ENCODE results near the gene NETO2. TPM values are rescaled to one million over a fixed set of nuclear protein-coding genes. Genes with fewer than 3 reads are reported as not detected.
A peak's percentile ranks its signal among the peaks of the same experiment; 100 is the strongest.

NETO2 gene
- total RNA-seq, 1 experiment from 2014 or later, result 10.3 TPM

GRCh38 chr16:47142486-47142820 lies 1.3 kb downstream of the NETO2 start:
- peaks cover 8 to 39% of the 10 kb centered on the region in 2 experiments; a peak in 3 of 4 replicates for H3K4me1 ChIP-seq (ENCODE audit: control insufficient read depth in 1 of 2, insufficient read depth in 2 of 2, low read length in 2 of 2)
- DNase-seq (ENCODE audit: low read depth, low spot score), result no peak
- ATAC-seq, result no peak
- no TSS peak for BruUV-seq (replicated peaks)
- H3K9me2 ChIP-seq (ENCODE audit: insufficient read depth), result no peaks in the 10 kb centered on the region
- no peak overlapping the region for H3K27ac ChIP-seq (ENCODE audit: low read depth, low read length)
- TF ChIP-seq EGR1 (IDR thresholded peaks at IDR 0.05; ENCODE audit: low read depth) (no peak), POLR2A (IDR thresholded peaks at IDR 0.05; ENCODE audit: borderline replicate concordance, extremely low read depth, insufficient read depth, insufficient read length) (no peak), JUND (IDR thresholded peaks at IDR 0.05) (no peak), ZFX (IDR thresholded peaks at IDR 0.05) (no peak), MAX (IDR thresholded peaks at IDR 0.05) (no peak), ELF1 (IDR thresholded peaks at IDR 0.05; ENCODE audit: borderline replicate concordance, low read depth) (no peak), SRF (IDR thresholded peaks at IDR 0.05; ENCODE audit: low read depth) (no peak), TCF7L2 (IDR thresholded peaks at IDR 0.05; ENCODE audit: borderline replicate concordance, extremely low read depth, insufficient read depth, insufficient read length) (no peak), FOSL1 (IDR thresholded peaks at IDR 0.05; ENCODE audit: low read depth) (no peak), ZBTB33 (IDR thresholded peaks at IDR 0.05; ENCODE audit: extremely low read depth, insufficient replicate concordance, low read length) (no peak), SIN3A (IDR thresholded peaks at IDR 0.05; ENCODE audit: low read depth) (no peak), ZNF274 (IDR thresholded peaks at IDR 0.05; ENCODE audit: low read depth, low read length) (no peak), CEBPB (IDR thresholded peaks at IDR 0.05; ENCODE audit: low read depth) (no peak), ATF3 (IDR thresholded peaks at IDR 0.05) (no peak), CTCF (IDR thresholded peaks at IDR 0.05 in 2 of 3, conservative IDR thresholded peaks at IDR 0.05 in 1 of 3; ENCODE audit: borderline replicate concordance in 1 of 3, insufficient read depth in 1 of 3, low read depth in 2 of 3, low read length in 2 of 3) (no peak), EZH2phosphoT487 (IDR thresholded peaks at IDR 0.05; ENCODE audit: borderline replicate concordance) (no peak)
- H3K27me3 ChIP-seq (ENCODE audit: insufficient read depth, low read length), result no peaks in the 10 kb centered on the region
- H3K9ac ChIP-seq (ENCODE audit: low read length), result peak overlapping the region; percentile 27; the same call in 1 of the 2 replicates
- ChIA-PET POLR2A (interaction anchor here (1.6 kb wide), 1 partner anchor 105 kb away, joined by 4 read pairs; no protein-coding TSS in a partner anchor), CTCF (interaction anchor here (1.4 to 2.4 kb wide), 8 partner anchors 8 to 1022 kb away, joined by 3 to 23 read pairs (median 6); partner anchors contain the start of gene ABCC12), RAD21 (ENCODE audit: low non-redundant PET in 1 of 2, low total read pairs in 2 of 2, uncharacterized antibody in 2 of 2, unreplicated experiment in 2 of 2) (no interaction called here)
- H3K79me2 ChIP-seq (ENCODE audit: insufficient read depth, low read length), result no peaks in the 10 kb centered on the region
- peak overlapping the region; percentile 69 for H3K4me2 ChIP-seq (ENCODE audit: low read length)
- H3K36me3 ChIP-seq (ENCODE audit: control insufficient read depth in 1 of 2, insufficient read depth in 2 of 2, low read length in 2 of 2), result no peaks in the 10 kb centered on the region
- H3K4me3 ChIP-seq (replicated peaks in 1 of 2; ENCODE audit: low read depth in 1 of 2, low read length in 2 of 2), result peak overlapping the region; percentile 43 to 52
- intact Hi-C loops (cut with micrococcal nuclease), result loop anchor here (2.0 to 10.0 kb wide), 4 partner anchors 198 to 1014 kb away; no protein-coding TSS in a partner anchor
- H3K9me3 ChIP-seq (ENCODE audit: control insufficient read depth in 1 of 2, insufficient read depth in 1 of 2, low read depth in 1 of 2, low read length in 2 of 2), result no peaks in the 10 kb centered on the region
- H4K20me1 ChIP-seq (ENCODE audit: insufficient read depth), result no peaks in the 10 kb centered on the region
- no peak overlapping the region for H2AFZ ChIP-seq (ENCODE audit: low read depth, low read length, poor library complexity, severe bottlenecking)

All from HCT116 (cell line).